NCI-H446 treated with DMSO at 0.1 percent for 48 hours (cell line): Measurements from ENCODE around the gene CYP2A13.
"Not testable (repeated sequence)": the region's sequence is repeated elsewhere in the genome, so short reads cannot be mapped to it uniquely, and the experiment has no call there.

Experiments
- DNase-seq: peaks from one replicate; lab custom pipeline; 2025; lab: John Stamatoyannopoulos, UW

CYP2A13 gene, protein sequence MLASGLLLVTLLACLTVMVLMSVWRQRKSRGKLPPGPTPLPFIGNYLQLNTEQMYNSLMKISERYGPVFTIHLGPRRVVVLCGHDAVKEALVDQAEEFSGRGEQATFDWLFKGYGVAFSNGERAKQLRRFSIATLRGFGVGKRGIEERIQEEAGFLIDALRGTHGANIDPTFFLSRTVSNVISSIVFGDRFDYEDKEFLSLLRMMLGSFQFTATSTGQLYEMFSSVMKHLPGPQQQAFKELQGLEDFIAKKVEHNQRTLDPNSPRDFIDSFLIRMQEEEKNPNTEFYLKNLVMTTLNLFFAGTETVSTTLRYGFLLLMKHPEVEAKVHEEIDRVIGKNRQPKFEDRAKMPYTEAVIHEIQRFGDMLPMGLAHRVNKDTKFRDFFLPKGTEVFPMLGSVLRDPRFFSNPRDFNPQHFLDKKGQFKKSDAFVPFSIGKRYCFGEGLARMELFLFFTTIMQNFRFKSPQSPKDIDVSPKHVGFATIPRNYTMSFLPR

DNA sequence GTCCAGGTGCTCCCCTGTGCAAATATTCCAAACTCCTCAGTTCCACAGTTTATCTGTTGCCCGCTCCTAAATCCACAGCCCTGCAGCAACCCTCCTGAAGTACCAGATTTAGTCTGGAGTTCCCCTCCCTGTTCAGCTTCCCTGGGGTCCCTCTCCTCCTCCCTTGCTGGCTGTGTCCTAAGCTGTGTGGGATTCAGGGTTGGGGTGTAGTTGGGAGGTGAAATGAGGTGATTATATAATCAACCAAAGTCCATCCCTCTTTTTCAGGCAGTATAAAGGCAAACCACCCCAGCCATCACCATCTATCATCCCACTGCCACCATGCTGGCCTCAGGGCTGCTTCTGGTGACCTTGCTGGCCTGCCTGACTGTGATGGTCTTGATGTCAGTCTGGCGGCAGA lies at the start of gene CYP2A13:
TSS of gene CYP2A13 (plus strand) at position 301 of the 400 bp plus-strand sequence. CDS start at position 322, 21 bp downstream.
- DNase-seq: no peak

DNA sequence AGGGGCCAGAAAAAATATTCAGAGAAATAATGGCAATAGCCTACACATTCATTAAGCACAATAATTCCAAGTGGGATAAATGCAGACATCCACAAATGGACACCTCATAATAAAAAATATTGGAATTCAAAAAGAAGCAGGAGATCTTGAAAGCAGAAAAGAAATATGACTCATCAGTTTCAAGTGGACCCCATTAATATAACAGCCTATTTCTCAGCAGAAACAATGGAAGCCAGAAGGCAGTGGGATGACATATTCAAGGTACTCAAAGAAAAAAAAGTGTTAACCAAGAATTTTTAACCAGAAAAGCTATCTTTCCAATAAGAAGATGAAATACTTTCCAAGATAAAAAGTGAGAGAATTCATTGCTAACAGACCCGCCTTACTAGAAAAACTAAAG lies 48.4 kb upstream of the CYP2A13 start:
- DNase-seq: no peak

DNA sequence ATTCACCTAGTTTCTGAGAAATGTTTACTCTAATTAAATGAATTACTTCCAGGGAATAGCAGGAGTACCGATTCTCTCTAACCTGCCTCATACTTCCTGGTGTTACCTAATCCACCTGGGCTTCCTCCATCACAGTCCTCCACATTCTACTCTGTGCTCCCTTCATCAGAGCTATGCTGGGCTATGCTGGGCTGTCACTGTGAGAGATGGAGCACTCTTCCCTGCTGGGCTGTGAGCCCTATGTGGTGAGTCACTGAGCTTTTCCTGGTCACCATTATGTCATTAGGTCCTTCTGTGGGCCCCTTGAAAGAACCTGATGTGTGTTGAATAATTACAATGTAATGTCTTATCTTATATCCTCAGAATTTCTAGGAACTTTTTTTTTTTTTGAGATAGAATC lies 43.2 kb upstream of the CYP2A13 start:
- DNase-seq: not testable (repeated sequence)

DNA sequence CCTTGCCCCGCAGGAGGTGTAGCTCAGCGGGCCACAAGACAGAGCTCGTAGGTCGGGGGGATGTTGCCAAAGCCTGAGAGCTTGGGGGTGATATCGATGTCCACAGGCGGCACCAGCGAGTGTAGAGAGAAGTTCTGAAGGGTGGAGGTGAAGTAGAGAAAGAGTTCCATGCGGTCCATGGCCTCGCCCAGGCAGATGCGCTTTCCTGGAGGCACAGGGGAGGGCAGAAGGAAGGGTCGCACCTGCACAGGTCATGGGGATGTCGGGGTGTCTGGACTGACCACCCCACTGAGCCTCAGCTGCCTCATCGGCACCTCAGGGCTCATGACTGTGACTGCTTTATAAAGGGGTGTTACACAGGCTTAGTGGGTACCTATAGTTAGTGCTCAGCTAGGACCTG lies 37.8 kb upstream of the CYP2A13 start:
- DNase-seq: no peak

DNA sequence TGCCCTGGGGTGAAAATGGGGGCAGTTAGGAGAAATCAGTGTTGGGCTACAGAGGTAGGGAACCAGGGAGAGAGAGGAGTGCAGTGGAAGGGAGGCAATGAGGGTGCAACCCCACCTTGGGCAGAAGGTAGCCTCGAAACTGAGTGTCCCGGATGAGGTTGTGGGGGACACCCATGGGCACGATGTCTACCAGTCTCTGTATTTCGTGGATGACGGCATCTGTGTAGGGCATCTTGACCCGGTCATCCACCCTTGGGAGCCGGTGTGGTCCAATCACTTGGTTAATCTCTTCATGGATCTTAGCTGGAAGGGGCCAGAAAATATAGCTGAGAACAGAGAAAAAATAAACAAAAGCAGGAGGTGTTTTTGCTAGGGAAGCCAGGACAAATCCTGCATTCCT lies 36.1 kb upstream of the CYP2A13 start:
- DNase-seq: not testable (repeated sequence)

DNA sequence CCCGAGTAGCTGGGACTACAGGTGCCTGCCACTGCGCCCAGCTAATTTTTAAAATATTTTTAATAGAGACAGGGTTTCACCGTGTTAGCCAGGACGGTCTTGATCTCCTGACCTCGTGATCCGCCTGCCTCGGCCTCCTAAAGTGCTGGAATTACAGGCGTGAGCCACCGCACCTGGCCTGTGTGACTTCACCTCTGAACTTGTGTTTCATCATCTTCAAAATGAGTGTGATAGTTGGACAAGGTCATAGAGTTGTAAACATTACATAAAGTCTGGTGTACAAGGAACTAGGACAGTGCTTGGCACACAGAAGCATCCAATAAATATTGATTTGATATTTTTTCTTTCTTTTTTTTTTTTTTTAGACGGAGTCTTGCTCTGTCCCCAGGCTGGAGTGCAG lies 34.9 kb upstream of the CYP2A13 start:
- not testable (repeated sequence) for DNase-seq

DNA sequence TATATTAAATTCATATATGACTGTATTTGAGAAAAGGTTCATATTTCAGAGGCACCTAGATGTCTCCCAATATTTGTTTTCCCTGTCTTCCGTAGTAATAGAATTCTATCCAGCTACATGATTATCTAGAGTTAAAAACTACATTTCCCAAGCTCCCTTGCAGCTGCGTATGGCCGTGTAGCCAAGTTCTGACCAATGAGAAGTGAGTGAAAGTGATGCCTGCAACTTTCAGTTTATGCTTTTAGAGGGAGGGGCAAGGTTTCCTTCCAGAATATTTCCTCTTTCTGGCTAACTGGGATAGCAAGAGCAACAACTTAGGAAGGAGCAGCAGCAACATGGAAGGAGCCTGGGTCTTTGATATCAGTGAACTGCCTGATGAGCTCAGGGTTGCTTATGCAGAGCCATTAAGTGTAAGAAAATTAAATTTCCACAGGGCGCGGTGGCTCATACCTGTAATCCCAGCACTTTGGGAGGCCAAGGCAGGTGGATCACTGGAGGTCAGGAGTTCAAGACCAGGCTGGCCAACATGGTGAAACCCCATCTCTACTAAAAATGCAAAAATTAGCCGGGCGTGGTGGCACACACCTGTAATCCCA lies 23.2 kb upstream of the CYP2A13 start:
- no peak for DNase-seq

DNA sequence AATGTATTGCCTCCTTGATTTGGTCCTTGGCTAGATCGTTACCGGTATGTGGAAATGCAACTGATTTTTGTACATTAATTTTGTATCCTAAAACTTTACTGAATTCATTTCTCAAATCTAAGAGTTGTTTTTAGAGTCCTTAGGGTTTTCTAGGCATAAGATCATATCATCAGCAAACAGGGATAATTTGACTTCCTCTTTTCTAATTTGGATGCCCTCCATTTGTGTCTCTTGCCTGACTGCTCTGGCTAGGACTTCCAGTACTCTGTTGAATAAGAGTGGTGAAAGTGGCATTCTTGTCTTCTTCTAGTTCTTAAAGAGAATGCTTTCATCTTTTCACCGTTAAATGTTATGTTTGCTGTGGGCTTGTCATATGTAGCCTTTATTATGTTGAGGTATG lies 12.0 kb upstream of the CYP2A13 start:
- no peak for DNase-seq

DNA sequence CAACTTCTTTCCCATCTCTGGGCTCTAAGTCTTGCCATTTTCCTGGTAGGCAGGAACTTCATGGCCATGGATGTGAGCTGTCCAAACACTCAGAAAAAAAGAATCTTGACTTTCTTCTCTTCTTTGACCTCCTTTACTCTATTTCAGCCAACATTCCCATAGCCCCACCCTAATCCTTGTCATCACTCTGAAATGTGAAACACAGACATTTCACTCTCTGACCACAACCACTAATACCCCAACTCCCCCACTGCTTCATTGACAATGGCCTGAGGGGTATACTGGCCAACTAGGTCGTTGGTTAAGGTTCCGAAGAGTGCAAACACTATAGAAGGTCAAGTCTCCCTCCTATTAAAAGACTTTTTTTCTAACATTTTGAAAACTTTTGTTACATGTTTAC lies 4.7 kb upstream of the CYP2A13 start:
- no peak for DNase-seq

DNA sequence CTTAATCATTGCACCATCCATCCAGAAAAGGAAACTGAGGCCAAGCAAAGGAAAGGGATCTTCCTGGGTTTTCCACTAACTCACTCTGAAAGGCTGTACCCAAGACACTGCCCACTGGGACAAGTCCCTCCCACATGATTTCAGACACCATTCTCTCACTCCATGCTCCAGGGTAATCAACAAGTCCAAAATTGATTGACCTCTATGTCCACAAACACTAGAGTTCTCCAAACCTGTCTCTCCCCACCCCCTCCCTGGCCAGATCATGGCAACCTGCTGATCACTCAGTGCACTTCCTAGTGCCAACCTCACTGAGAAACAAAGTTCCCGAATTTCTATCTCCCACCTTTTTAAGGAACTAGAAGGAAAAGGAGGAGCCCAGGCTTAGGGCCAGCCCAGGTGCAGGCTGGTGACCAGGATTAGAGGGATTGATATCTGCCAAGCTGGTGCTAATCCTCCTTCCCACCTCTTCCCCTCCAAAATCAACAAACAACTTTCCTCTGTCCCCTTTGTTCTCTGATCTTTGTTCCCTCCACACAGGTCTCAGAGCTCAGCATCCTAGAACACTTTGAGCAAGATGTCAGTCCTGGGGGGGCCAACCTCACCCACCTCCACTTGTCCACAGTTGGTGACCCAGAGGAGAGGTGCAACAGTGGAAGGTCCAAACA lies 2.4 kb upstream of the CYP2A13 start:
- DNase-seq: no peak

DNA sequence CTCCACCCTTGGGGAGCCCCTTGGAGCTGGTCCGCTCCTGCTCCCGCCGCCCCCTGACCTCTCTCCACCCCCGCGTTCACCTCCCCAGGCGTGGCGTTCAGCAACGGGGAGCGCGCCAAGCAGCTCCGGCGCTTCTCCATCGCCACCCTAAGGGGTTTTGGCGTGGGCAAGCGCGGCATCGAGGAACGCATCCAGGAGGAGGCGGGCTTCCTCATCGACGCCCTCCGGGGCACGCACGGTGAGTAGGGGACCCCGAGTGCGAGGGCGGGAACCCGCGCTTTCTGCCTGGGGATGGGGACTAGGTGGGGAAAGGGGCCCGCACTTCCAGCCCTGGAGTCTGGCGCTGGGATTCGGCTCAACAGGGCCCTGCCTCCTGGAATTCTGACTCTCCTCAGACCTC lies 1.7 kb downstream of the CYP2A13 start:
- DNase-seq: no peak

DNA sequence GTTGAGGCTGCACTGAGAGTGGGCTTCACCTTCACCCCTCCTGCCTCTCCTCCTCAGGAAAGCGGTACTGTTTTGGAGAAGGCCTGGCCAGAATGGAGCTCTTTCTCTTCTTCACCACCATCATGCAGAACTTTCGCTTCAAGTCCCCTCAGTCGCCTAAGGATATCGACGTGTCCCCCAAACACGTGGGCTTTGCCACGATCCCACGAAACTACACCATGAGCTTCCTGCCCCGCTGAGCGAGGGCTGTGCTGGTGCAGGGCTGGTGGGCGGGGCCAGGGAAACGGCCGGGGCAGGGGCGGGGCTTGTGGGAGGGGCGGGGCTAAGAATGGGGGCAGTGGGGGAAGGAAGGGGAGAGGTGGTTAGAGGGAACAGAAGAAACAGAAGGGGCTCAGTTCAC lies 7.5 kb downstream of the CYP2A13 start:
- no peak for DNase-seq

DNA sequence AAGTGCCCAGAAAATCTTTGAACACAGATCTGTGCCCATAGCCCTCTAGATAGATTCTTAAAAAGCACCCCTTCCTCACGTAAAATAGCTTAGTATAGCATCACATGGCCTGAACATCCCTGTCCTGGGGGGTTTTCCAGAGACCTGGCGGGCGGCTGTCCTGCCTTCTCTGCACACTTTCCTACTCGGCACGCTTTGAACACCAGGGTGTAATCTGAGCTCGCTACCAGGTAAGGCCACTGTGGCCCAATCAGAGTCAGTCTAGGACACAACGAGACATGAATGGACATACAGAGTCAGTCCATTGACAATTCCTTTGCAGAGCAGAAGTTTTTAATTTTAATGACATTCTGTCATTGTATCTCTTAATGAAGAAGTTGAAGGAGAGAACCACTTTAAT lies 8.1 kb downstream of the CYP2A13 start:
- DNase-seq: no peak

DNA sequence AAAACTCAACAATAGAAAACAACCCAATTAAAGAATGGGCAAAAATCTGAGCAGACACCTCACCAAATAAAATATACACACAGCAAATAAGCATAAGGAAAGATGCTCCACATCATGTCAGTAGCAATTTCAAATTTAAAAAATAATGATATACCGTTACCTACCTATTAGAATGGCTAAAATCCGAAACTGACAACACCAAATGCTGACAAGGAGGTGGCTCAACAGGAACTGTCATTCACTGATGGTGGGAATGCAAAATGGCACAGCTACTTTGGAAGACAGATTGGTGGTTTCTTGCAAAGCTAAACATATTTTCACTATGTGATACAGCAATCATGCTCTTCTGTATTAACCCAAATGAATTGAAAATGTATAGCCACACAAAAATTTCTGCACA lies 9.1 kb downstream of the CYP2A13 start:
- no peak for DNase-seq

DNA sequence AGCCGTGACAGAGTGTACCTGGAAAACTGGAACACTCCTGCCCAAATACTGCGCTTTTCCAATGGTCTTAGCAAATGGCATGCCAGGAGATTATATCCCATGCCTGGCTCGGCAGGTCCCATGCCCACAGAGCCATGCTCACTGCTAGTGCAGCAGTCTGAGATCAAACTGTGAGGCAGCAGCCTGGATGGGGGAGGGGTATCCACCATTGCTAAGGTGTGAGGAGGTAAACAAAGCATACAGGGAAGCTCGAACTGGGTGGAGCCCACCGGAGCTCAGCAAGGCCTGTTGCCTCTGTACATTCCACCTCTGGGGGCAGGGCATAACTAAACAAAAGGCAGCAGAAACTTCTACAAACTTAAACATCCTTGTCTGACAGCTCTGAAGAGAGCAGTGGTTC lies 10.5 kb downstream of the CYP2A13 start:
- no peak for DNase-seq

DNA sequence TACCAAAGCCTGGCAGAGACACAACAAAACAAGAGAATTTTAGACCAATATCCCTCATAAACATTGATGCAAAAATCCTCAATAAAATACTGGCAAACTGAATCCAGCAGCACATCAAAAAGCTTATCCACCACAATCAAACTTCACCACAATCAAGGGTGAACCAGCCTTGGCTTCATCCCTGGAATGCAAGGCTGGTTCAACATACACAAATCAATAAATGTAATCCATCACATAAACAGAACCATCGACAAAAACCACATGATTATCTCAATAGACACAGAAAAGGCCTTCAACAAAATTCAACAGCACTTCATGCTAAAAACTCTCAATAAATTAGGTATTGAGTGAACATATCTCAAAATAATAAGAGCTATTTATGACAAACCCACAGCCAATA lies 14.0 kb downstream of the CYP2A13 start:
- not testable (repeated sequence) for DNase-seq

DNA sequence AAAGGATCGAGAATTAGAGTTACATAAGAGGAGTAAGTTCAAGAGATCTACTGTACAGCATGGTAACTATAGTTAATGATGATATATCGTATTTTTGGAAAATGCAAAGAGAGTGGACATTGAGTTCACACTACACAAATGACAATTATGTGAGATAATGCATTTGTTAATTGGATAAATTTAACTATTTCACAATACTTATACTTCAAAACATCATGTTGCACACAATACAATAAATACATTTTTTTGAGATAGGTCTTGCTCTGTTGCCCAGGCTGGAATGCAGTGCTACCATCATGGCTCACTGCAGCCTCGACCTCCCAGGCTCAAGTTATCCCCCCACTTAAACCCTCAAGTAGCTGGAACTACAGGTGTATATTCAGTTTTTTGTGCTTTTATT lies 17.9 kb downstream of the CYP2A13 start:
- no peak for DNase-seq

DNA sequence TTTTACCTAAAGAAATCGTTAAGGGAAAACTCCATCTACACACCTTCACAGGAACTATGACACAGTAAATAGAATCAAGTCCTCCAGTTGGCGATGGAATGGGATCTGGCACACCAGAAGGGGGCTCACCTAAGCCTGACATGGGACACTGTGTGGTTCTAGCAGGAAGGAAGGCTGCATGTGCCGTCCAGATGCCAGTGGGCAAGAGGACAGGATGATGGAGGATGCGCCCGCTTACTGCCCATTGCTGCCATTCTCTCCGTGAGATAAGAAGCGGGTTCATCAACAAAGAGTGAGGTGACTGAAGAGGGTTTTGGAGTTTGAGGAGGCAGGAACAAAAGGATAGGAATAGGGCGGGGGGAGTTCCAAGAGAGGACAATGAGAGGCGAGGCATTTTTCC lies 23.0 kb downstream of the CYP2A13 start:
- no peak for DNase-seq

DNA sequence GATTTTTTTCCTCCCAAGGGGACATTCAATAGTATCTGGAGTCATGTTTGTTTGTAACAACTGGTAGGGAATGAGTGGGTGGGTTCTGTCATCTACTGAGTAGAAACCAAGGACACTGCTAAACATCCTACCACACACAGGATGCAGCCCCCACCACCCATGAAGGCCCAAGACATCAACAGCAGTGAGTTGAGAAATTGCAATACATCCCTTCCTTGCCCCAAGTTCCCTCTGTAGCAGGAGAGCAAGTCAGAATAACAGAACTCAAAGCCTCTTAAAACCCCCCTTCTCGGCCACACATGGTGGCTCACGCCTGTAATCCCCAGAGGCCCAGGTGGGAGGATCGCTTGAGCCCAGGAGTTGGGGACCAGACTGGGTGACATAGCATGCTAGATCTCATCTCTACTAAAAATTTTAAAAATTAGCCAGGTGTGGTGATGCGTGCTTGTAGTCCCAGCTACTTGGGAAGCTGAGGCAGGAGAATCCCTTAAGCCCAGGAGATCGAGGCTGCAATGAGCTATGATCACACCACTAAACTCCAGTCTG lies 23.6 kb downstream of the CYP2A13 start:
- no peak for DNase-seq

DNA sequence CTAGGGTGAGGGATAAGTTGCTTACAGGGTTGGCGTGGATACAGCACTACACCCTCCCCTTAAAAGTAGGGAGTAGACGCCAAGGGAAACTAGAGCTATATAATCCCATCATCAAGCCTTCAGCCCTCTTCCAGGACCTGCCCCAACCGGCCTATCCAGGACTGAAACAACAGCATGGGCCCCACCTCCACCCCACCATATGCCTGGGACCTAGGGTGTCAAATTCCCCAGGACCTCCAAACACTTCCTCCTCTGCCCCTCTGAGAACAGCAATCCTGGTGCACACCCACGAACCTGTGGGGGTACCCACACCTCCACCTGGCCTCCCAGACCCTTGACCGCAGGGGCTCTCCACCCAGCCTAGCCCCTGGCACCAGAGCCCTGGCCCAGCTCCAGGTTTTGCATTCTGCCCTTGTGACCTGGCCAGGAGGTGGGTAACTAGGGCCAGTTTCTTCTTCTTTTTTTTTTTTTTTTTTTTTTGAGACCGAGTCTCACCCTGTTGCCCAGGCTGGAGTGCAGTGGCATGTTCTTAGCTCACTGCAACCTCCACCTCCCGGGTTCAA lies 24.6 kb downstream of the CYP2A13 start:
- DNase-seq: no peak

DNA sequence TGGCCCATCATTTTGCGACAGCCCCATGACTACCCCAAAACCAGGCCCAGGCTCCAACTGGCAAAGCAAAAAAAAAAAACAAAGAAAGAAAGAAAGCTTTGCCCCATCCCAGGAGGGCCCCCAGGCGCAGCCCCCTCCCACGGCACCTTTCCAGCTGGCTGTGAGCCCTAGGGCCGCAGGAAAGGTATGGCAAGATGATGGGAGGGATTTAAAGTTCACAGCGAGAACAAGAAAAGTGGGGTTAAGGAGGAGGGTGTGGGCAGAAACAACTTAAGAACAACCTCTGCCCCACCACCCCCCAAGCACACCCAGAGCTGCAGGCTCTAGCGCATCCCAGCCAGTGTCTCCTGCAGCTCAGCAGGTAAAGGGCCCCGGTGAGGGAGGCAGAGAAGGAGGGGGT lies 25.9 kb downstream of the CYP2A13 start, which contains the start of gene CYP2F1:
TSS of gene CYP2F1 (plus strand) at position 301 of the 400 bp plus-strand sequence. CDS start 1,757 bp downstream, outside the sequence.
- no peak for DNase-seq

DNA sequence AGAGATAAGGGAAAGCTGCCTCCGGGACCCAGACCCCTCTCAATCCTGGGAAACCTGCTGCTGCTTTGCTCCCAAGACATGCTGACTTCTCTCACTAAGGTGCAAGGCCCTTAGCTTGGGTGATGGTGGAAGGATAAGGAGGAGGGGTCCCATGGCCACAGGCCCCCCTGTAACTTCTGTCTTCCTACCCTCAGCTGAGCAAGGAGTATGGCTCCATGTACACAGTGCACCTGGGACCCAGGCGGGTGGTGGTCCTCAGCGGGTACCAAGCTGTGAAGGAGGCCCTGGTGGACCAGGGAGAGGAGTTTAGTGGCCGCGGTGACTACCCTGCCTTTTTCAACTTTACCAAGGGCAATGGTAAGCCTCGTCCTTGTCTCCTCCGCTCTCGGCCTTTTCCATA lies 28.0 kb downstream of the CYP2A13 start:
- DNase-seq: no peak
